Neural progenitor cell (in vitro differentiated cells): ENCODE data around the gene TAX1BP3. TPM values are rescaled to one million over a fixed set of nuclear protein-coding genes. Genes with fewer than 3 reads are reported as not detected.
"Not testable (repeated sequence)": the region's sequence is repeated elsewhere in the genome, so short reads cannot be mapped to it uniquely, and the experiment has no call there.

ENCODE experiments used
- DNase-seq: peaks from one replicate; pipeline ENCODE4 v3.0.0-alpha.2; 2016; ENCODE audit warnings: low spot score
- H2AFZ ChIP-seq: fragments of 200-600 bp; sonication (generic); replicated peaks from 2 replicates; pipeline ENCODE4 v1.6.1; 2016; ENCODE audit warnings: antibody characterized with exemption
- H3F3A ChIP-seq: fragments of 200-600 bp; sonication (generic); 2 replicates; pipeline ENCODE4 v1.6.1; 2016; ENCODE audit warnings: antibody characterized with exemption, low read depth
- H3K27ac ChIP-seq: fragments of 200-600 bp; sonication (generic); 2 replicates; pipeline ENCODE4 v1.5.1; 2016; ENCODE audit warnings: mild to moderate bottlenecking
- H3K27me3 ChIP-seq: fragments of 200-600 bp; sonication (generic); 2 replicates; pipeline ENCODE4 v1.6.1; 2016; ENCODE audit warnings: mild to moderate bottlenecking, moderate library complexity
- H3K36me3 ChIP-seq: fragments of 200-600 bp; sonication (generic); 2 replicates; pipeline ENCODE4 v1.5.1; 2016
- H3K4me1 ChIP-seq: fragments of 200-600 bp; sonication (generic); 2 replicates; pipeline ENCODE4 v1.6.1; 2016; ENCODE audit warnings: mixed run types
- H3K4me2 ChIP-seq: fragments of 200-600 bp; sonication (generic); 2 replicates; pipeline ENCODE4 v1.6.1; 2016
- H3K4me3 ChIP-seq: fragments of 200-600 bp; sonication (generic); 2 replicates; pipeline ENCODE4 v1.5.1; 2016
- H3K79me2 ChIP-seq: fragments of 200-600 bp; sonication (generic); 2 replicates; pipeline ENCODE4 v1.6.1; 2016; ENCODE audit warnings: low read depth
- H3K9ac ChIP-seq: fragments of 200-600 bp; sonication (generic); 2 replicates; pipeline ENCODE4 v1.6.1; 2016
- H3K9me3 ChIP-seq: fragments of 200-600 bp; sonication (generic); 2 replicates; pipeline ENCODE4 v1.5.1; 2016; ENCODE audit warnings: low read depth
- H4K20me1 ChIP-seq: fragments of 200-600 bp; sonication (generic); 2 replicates; pipeline ENCODE4 v1.6.1; 2016; ENCODE audit warnings: low read depth
- H3K27ac Mint-ChIP-seq: 3 replicates; pipeline ENCODE4 v1.8.0; 2021; ENCODE audit warnings: mixed read lengths
- H3K27me3 Mint-ChIP-seq: 2 replicates; pipeline ENCODE4 v1.8.0; 2022; ENCODE audit warnings: low read depth, mild to moderate bottlenecking, inconsistent platforms, moderate library complexity, mixed read lengths; ENCODE audit not compliant: insufficient read depth
- H3K36me3 Mint-ChIP-seq: 3 replicates; pipeline ENCODE4 v1.8.0; 2021; ENCODE audit warnings: mixed read lengths
- H3K4me1 Mint-ChIP-seq: 3 replicates; pipeline ENCODE4 v1.8.0; 2021; ENCODE audit warnings: mixed read lengths
- H3K4me3 Mint-ChIP-seq: 3 replicates; pipeline ENCODE4 v1.8.0; 2021; ENCODE audit warnings: mild to moderate bottlenecking, moderate library complexity, mixed read lengths
- H3K9me3 Mint-ChIP-seq: 3 replicates; pipeline ENCODE4 v1.8.0; 2020; ENCODE audit warnings: mixed read lengths
- EZH2 ChIP-seq: fragments of 200-600 bp; sonication (generic); IDR thresholded peaks from 2 replicates; pipeline ENCODE4 v1.6.1; 2017; ENCODE audit warnings: antibody characterized with exemption, mild to moderate bottlenecking, moderate library complexity
- EZH2phosphoT487 ChIP-seq: fragments of 200-600 bp; sonication (generic); IDR thresholded peaks from 2 replicates; pipeline ENCODE4 v1.6.1; 2017; ENCODE audit warnings: antibody characterized with exemption
- total RNA-seq: library from RNA; depleted of rRNA; stranded (reverse); fragments of >200 nt; gene quantifications from 2 replicates; pipeline ENCODE4 v1.2.3, GENCODE V29; 2015; ENCODE audit warnings: low replicate concordance
- TF ChIP-seq, protein P1 (sequence below): fragments of 200-600 bp; sonication (generic); IDR thresholded peaks from 2 replicates; pipeline ENCODE4 v1.5.1; 2017; ENCODE audit warnings: antibody characterized with exemption, mild to moderate bottlenecking

The TAX1BP3 gene
- total RNA-seq, 1 donor from 2014 or later: 27.3 TPM

DNA sequence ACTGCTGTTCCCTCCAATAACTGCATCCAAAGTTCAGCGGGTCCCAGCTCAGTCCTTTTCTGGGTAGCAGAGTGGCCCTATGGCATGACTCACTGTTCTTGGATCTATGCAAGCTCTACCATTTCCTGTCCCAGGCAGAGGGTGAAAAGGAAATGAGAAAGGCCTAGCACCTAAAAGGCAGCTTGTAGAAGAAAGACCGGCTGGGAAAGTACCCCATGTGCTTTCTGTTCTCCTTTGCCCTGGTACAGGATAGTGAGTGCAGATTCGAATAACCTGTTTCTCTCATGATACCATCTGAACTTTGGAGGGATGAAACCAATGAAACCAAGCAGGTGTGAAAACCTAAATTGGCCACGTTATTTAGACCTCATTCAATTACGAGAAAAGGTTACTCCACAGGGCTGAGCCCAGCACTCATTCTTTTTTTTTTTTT lies 42.6 kb upstream of the TAX1BP3 start:
- H3K27me3 Mint-ChIP-seq: no peaks in the 10 kb centered on the region

DNA sequence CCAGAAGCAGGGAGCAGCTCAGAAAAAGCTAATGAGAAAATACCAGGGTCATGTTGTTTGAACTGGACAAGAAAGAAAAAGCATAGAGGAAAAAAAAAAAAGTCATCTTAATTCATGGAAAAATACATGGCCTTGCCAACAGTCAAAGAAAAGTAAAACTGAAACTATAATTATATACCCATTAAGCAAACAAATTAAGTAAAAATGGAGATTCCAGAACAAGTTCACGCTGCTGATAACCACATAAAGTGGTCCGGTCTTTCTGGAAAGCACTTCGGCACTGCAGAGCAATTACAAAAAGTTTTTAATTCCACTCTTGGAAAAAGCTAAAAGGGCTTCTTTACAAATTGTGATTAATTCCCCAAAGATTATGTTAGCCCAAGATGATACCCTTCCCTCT lies 40.0 kb upstream of the TAX1BP3 start:
- Mint-ChIP-seq H3K36me3 (peaks cover 3% of the 10 kb centered on the region), H3K4me1 (peaks cover 5% of the 10 kb centered on the region), H3K27ac (no peak overlapping the region), H3K9me3 (no peaks in the 10 kb centered on the region), H3K4me3 (no peak overlapping the region), H3K27me3 (no peaks in the 10 kb centered on the region)
- DNase-seq: no peak
- Histone ChIP-seq H3K36me3 (no peaks in the 10 kb centered on the region), H4K20me1 (no peaks in the 10 kb centered on the region), H3F3A (no peaks in the 10 kb centered on the region), H3K79me2 (no peaks in the 10 kb centered on the region), H3K4me1 (peaks cover 3% of the 10 kb centered on the region), H3K27me3 (no peaks in the 10 kb centered on the region), H3K27ac (no peak overlapping the region), H3K4me2 (no peak overlapping the region), H3K4me3 (no peak overlapping the region), H3K9me3 (no peaks in the 10 kb centered on the region), H3K9ac (no peak overlapping the region), H2AFZ (no peak overlapping the region)
- TF ChIP-seq EZH2phosphoT487: no peak
- no peak for TF ChIP-seq EZH2
- TF ChIP-seq, protein P1, sequence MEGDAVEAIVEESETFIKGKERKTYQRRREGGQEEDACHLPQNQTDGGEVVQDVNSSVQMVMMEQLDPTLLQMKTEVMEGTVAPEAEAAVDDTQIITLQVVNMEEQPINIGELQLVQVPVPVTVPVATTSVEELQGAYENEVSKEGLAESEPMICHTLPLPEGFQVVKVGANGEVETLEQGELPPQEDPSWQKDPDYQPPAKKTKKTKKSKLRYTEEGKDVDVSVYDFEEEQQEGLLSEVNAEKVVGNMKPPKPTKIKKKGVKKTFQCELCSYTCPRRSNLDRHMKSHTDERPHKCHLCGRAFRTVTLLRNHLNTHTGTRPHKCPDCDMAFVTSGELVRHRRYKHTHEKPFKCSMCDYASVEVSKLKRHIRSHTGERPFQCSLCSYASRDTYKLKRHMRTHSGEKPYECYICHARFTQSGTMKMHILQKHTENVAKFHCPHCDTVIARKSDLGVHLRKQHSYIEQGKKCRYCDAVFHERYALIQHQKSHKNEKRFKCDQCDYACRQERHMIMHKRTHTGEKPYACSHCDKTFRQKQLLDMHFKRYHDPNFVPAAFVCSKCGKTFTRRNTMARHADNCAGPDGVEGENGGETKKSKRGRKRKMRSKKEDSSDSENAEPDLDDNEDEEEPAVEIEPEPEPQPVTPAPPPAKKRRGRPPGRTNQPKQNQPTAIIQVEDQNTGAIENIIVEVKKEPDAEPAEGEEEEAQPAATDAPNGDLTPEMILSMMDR: no peak

More for the DNA sequence above, 42.6 kb upstream of the TAX1BP3 start:
- peaks cover 7% of the 10 kb centered on the region for H3K36me3 Mint-ChIP-seq
- DNase-seq: no peak
- Histone ChIP-seq H4K20me1 (no peaks in the 10 kb centered on the region), H3K27me3 (no peaks in the 10 kb centered on the region), H3K4me1 (peaks cover 3% of the 10 kb centered on the region), H3F3A (no peaks in the 10 kb centered on the region), H2AFZ (no peak overlapping the region), H3K4me2 (no peak overlapping the region), H3K9me3 (no peaks in the 10 kb centered on the region), H3K4me3 (no peak overlapping the region), H3K27ac (no peak overlapping the region), H3K36me3 (no peaks in the 10 kb centered on the region), H3K79me2 (no peaks in the 10 kb centered on the region), H3K9ac (no peak overlapping the region)
- no peaks in the 10 kb centered on the region for H3K9me3 Mint-ChIP-seq
- no peak overlapping the region for H3K4me3 Mint-ChIP-seq
- peaks cover 5% of the 10 kb centered on the region for H3K4me1 Mint-ChIP-seq
- H3K27ac Mint-ChIP-seq: no peak overlapping the region
- TF ChIP-seq, protein P1: no peak
- no peak for TF ChIP-seq EZH2
- no peak for TF ChIP-seq EZH2phosphoT487

DNA sequence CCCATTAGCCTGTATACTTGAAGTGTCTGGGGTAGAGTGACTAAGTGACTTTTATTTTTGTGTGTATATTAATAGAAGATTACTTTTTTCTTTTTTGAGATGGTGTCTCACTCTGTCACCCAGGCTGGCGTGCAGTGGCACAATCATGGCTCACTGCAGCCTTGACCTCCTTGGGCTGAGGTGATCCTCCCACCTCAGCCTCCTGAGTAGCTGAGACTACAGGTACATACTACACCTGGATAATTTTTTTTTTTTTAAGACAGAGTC lies 37.3 kb upstream of the TAX1BP3 start:
- not testable (repeated sequence) for H2AFZ ChIP-seq, H3K4me1 ChIP-seq, H3F3A ChIP-seq, H3K4me2 ChIP-seq, H3K4me1 Mint-ChIP-seq, H3K27me3 ChIP-seq, H3K4me3 ChIP-seq, H3K27ac Mint-ChIP-seq, H3K79me2 ChIP-seq, H3K27ac ChIP-seq, H4K20me1 ChIP-seq, DNase-seq, H3K4me3 Mint-ChIP-seq, H3K9me3 ChIP-seq, H3K36me3 ChIP-seq, H3K9ac ChIP-seq, H3K27me3 Mint-ChIP-seq, H3K9me3 Mint-ChIP-seq, H3K36me3 Mint-ChIP-seq

DNA sequence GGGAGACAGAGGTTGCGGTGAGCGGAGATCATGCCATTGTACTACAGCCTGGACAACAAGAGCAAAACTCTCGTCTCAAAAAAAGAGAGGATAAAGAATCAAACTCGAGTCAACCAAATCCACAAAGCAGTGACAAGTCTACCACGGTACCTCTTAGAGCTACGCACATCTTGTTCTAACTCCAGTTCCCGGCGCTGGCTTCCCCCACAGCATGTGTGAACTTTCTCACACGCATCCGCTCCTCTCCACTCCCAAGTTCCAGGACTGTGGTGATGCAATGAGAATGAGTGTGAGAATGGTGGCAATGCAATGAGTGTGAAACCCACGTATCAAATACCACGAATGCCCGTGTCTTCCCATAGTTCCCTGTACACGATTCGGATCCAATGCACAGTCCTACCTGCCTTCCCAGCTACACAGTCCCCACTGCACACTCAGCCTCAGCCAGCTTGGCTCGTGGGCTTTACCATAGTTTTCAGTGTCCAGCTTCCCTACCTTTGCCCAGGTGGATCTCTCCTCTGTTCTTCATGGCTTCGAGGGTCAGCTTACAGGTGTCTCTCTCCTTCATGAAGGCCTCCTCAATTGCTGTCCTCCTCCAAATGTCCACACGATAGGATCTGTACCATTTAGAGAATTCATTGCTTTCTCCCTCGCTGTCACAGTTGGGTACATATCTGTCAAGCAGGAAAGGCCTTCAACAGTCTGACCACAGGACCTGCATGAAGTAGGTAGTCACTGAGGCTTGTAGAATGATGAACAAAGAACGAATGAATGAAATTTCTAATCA lies 36.7 kb upstream of the TAX1BP3 start:
- Histone ChIP-seq H2AFZ (no peak overlapping the region), H3K9ac (no peak overlapping the region), H3K4me1 (peaks cover 3% of the 10 kb centered on the region), H4K20me1 (no peaks in the 10 kb centered on the region), H3K79me2 (no peaks in the 10 kb centered on the region), H3K9me3 (no peaks in the 10 kb centered on the region), H3F3A (no peaks in the 10 kb centered on the region), H3K4me3 (no peak overlapping the region), H3K27me3 (no peaks in the 10 kb centered on the region), H3K36me3 (no peaks in the 10 kb centered on the region), H3K4me2 (no peak overlapping the region), H3K27ac (no peak overlapping the region)
- peaks cover 2% of the 10 kb centered on the region for H3K9me3 Mint-ChIP-seq
- no peak for DNase-seq
- no peak overlapping the region for H3K4me3 Mint-ChIP-seq
- no peak overlapping the region for H3K27ac Mint-ChIP-seq
- H3K4me1 Mint-ChIP-seq: peaks cover 5% of the 10 kb centered on the region
- peaks cover 5% of the 10 kb centered on the region for H3K36me3 Mint-ChIP-seq
- H3K27me3 Mint-ChIP-seq: no peaks in the 10 kb centered on the region
- TF ChIP-seq EZH2: no peak
- TF ChIP-seq EZH2phosphoT487: no peak

DNA sequence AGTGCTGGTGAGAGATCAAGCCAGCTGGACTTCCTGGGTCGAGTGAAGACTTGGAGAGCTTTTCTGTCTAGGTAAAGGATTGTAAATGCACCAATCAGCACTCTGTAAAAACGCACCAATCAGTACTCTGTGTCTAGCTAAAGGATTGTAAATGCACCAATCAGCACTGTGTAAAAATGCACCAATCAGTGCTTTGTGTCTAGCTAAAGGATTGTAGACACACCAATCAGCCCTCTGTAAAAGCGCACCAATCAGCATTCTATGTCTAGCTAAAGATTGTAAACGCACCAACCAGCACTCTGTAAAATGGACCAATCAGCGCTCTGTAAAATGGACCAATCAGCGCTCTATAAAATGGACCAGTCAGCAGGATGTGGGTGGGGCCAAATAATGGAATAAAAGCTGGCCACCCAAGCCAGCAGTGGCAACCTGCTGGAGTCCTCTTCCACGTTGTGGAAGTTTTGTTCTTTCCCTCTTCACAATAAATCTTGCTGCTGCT lies 33.7 kb upstream of the TAX1BP3 start:
- H3K4me3 ChIP-seq, H3K4me3 Mint-ChIP-seq: not testable (repeated sequence)

More for the DNA sequence above, 33.7 kb upstream of the TAX1BP3 start:
- H3K9me3 Mint-ChIP-seq, H3K36me3 ChIP-seq, H3K79me2 ChIP-seq, H3K9me3 ChIP-seq, H3K36me3 Mint-ChIP-seq, H3K4me2 ChIP-seq, H2AFZ ChIP-seq, H3K4me1 Mint-ChIP-seq, H3K4me1 ChIP-seq, H3K27me3 Mint-ChIP-seq, H3F3A ChIP-seq, H3K27ac ChIP-seq, H4K20me1 ChIP-seq, H3K9ac ChIP-seq, DNase-seq, H3K27ac Mint-ChIP-seq: not testable (repeated sequence)
- peaks cover 17% of the 10 kb centered on the region for H3K27me3 ChIP-seq
